Natural killer cell (primary cell): ENCODE measurements around the gene MAPKAP1. TPM values are rescaled to one million over a fixed set of nuclear protein-coding genes. Genes with fewer than 3 reads are reported as not detected.
"Not testable (repeated sequence)": the region's sequence is repeated elsewhere in the genome, so short reads cannot be mapped to it uniquely, and the experiment has no call there.

ENCODE experiments used
- ATAC-seq, 3 donors: fragments of 150-1000 bp in 2 of 3; fragments of 200-7000 bp in 1 of 3; cut with Tn5 transposase; 1 replicate in 1 of 3; 2 replicates in 2 of 3; pipeline ENCODE4 v1.10.0; 2021; ENCODE audit warnings: mild to moderate bottlenecking in 2 of 3, moderate library complexity in 2 of 3
- DNase-seq, 2 donors: peaks; one replicate each; pipeline versions ENCODE4 v3.0.0 to v3.0.0-alpha.2; 2013 to 2021; ENCODE audit warnings: mixed read lengths in 1 of 2
- H3K27ac ChIP-seq: one replicate; pipeline ENCODE4 v1.5.1; 2013; ENCODE audit warnings: mild to moderate bottlenecking, low read length
- H3K27me3 ChIP-seq: one replicate; pipeline ENCODE4 v1.6.1; 2013; ENCODE audit warnings: low read length; ENCODE audit not compliant: control insufficient read depth, insufficient read depth
- H3K36me3 ChIP-seq: one replicate; pipeline ENCODE4 v1.6.1; 2013; ENCODE audit warnings: low read length; ENCODE audit not compliant: control insufficient read depth, insufficient read depth
- H3K4me1 ChIP-seq: one replicate; pipeline ENCODE4 v1.6.1; 2013; ENCODE audit warnings: low read length; ENCODE audit not compliant: control insufficient read depth, insufficient read depth
- H3K4me3 ChIP-seq: one replicate; pipeline ENCODE4 v1.5.1; 2013; ENCODE audit warnings: low read length
- H3K9me3 ChIP-seq: one replicate; pipeline ENCODE4 v1.6.1; 2013; ENCODE audit warnings: low read length; ENCODE audit not compliant: control insufficient read depth, insufficient read depth
- H3K27ac Mint-ChIP-seq, 2 donors: one replicate each; pipeline ENCODE4 v1.8.0; 2022; ENCODE audit warnings: mild to moderate bottlenecking in 2 of 2, mixed read lengths in 2 of 2, moderate library complexity in 1 of 2
- H3K27me3 Mint-ChIP-seq, 2 donors: one replicate each; pipeline ENCODE4 v1.8.0; 2022; ENCODE audit warnings: low read depth in 2 of 2, mixed read lengths in 2 of 2
- H3K36me3 Mint-ChIP-seq: one replicate; pipeline ENCODE4 v1.8.0; 2022; ENCODE audit warnings: mixed read lengths
- H3K4me1 Mint-ChIP-seq, 2 donors: one replicate each; pipeline ENCODE4 v1.8.0; 2022; ENCODE audit warnings: mixed read lengths in 2 of 2
- H3K4me3 Mint-ChIP-seq: one replicate; pipeline ENCODE4 v1.8.0; 2022; ENCODE audit warnings: mild to moderate bottlenecking, moderate library complexity, mixed read lengths
- H3K9me3 Mint-ChIP-seq, 2 donors: one replicate each; pipeline ENCODE4 v1.8.0; 2022; ENCODE audit warnings: mixed read lengths in 2 of 2
- CTCF ChIP-seq: fragments of 200-600 bp; IDR thresholded peaks from one replicate; pipeline ENCODE4 v1.8.0; 2022; ENCODE audit warnings: antibody characterized with exemption
- WGBS: methylation state at CpG from one replicate; pipeline ENCODE4 v1.1.7; 2013; ENCODE audit warnings: missing lambda C conversion rate; ENCODE audit not compliant: insufficient coverage; 5-methylcytosine and 5-hydroxymethylcytosine counted together
- intact Hi-C: fragments of 100-400 bp; cut with micrococcal nuclease; formaldehyde crosslinking; loops from one replicate; pipeline ENCODE4 v1.14.2; 2022
- total RNA-seq, 4 donors: library from RNA; stranded (reverse); fragments of 120-200 nt in 1 of 4; gene quantifications; one replicate each; pipeline versions ENCODE4 v1.2.3 to v1.2.4, GENCODE V29; 2013 to 2022

MAPKAP1 gene
- total RNA-seq, 3 donors from 2014 or later (not counting 1 experiment from before 2014, with no cell fraction given): 51.1 to 73.0 (median 58.8) TPM

- peaks cover 5% of the 10 kb centered on the region for H3K9me3 ChIP-seq
- H3K36me3 ChIP-seq: no peaks in the 10 kb centered on the region
- no peaks in the 10 kb centered on the region for H3K9me3 Mint-ChIP-seq
- 100% methylated on average over 2 of the region's 2 CpGs for WGBS
- H3K36me3 Mint-ChIP-seq: no peaks in the 10 kb centered on the region
- no peak overlapping the region for H3K27ac ChIP-seq
- TF ChIP-seq CTCF: no peak
- H3K4me1 ChIP-seq: no peaks in the 10 kb centered on the region
- ATAC-seq (no peak), DNase-seq (no peak)
- H3K4me1 Mint-ChIP-seq: peaks cover 23 to 32% of the 10 kb centered on the region in 2 donors
- H3K4me3 ChIP-seq: no peak overlapping the region
- H3K27me3 Mint-ChIP-seq: no peaks in the 10 kb centered on the region
- intact Hi-C loops: no loop called here
- no peak overlapping the region for H3K4me3 Mint-ChIP-seq
- no peaks in the 10 kb centered on the region for H3K27me3 ChIP-seq
- no peak overlapping the region for H3K27ac Mint-ChIP-seq
Measured at GRCh38 chr9:125570246-125570645, 136.8 kb downstream of the MAPKAP1 start.

- H3K27me3 Mint-ChIP-seq: no peaks in the 10 kb centered on the region
- Histone ChIP-seq H3K36me3 (no peaks in the 10 kb centered on the region), H3K27me3 (no peaks in the 10 kb centered on the region), H3K9me3 (peaks cover 5% of the 10 kb centered on the region), H3K27ac (no peak overlapping the region), H3K4me3 (no peak overlapping the region), H3K4me1 (no peaks in the 10 kb centered on the region)
- no peaks in the 10 kb centered on the region for H3K36me3 Mint-ChIP-seq
- H3K27ac Mint-ChIP-seq: no peak overlapping the region
- intact Hi-C loops: no loop called here
- ATAC-seq: no peak
- peaks cover 10 to 21% of the 10 kb centered on the region in 2 donors for H3K4me1 Mint-ChIP-seq
- DNase-seq: no peak
- H3K4me3 Mint-ChIP-seq: no peak overlapping the region
- no peaks in the 10 kb centered on the region for H3K9me3 Mint-ChIP-seq
- 90% methylated on average over 4 of the region's 4 CpGs for WGBS
- TF ChIP-seq CTCF: no peak
Measured at GRCh38 chr9:125568621-125569020, 138.4 kb downstream of the MAPKAP1 start.

GRCh38 chr9:125566051-125566450 is 141.0 kb downstream of the MAPKAP1 start:
- DNase-seq, H3K27me3 Mint-ChIP-seq, H3K9me3 ChIP-seq, H3K4me1 ChIP-seq, H3K27ac Mint-ChIP-seq, H3K36me3 Mint-ChIP-seq, H3K4me3 Mint-ChIP-seq, H3K36me3 ChIP-seq, H3K27me3 ChIP-seq, H3K4me3 ChIP-seq, H3K27ac ChIP-seq, H3K9me3 Mint-ChIP-seq, ATAC-seq, intact Hi-C loops: not testable (repeated sequence)
- H3K4me1 Mint-ChIP-seq: peaks cover 22 to 32% of the 10 kb centered on the region in 2 donors

- H3K27ac ChIP-seq: no peak overlapping the region
- Mint-ChIP-seq H3K4me3 (no peak overlapping the region), H3K27me3 (no peaks in the 10 kb centered on the region), H3K9me3 (no peaks in the 10 kb centered on the region), H3K36me3 (no peaks in the 10 kb centered on the region), H3K27ac (no peak overlapping the region), H3K4me1 (peaks cover 22 to 32% of the 10 kb centered on the region in 2 donors)
- intact Hi-C loops: no loop called here
- 100% methylated on average over 1 of the region's 2 CpGs for WGBS
- no peaks in the 10 kb centered on the region for H3K9me3 ChIP-seq
- ATAC-seq (no peak), DNase-seq (no peak)
- no peaks in the 10 kb centered on the region for H3K4me1 ChIP-seq
- no peak overlapping the region for H3K4me3 ChIP-seq
- no peaks in the 10 kb centered on the region for H3K36me3 ChIP-seq
- TF ChIP-seq CTCF: no peak
- H3K27me3 ChIP-seq: no peaks in the 10 kb centered on the region
Measured at GRCh38 chr9:125565126-125565525, 141.9 kb downstream of the MAPKAP1 start.
